ENCODE results near the gene RABL2A. TPM values are rescaled to one million over a fixed set of nuclear protein-coding genes. Genes with fewer than 3 reads are reported as not detected.
"Not testable (repeated sequence)": the region's sequence is repeated elsewhere in the genome, so short reads cannot be mapped to it uniquely, and the experiment has no call there.

RABL2A gene
- total and polyA plus RNA-seq, 4 donors: 1.1 to 6.2 (median 4.0) TPM

- not testable (repeated sequence) for H3K9ac ChIP-seq (ENCODE audit: low read depth in 1 of 2, low read length in 2 of 2); H3K27ac ChIP-seq (ENCODE audit: low read depth in 1 of 2, low read length in 2 of 2); H3K9me3 ChIP-seq (ENCODE audit: control insufficient read depth in 4 of 4, low read length in 3 of 4); DNase-seq (ENCODE audit: low spot score); H3K4me3 ChIP-seq (ENCODE audit: low read depth in 1 of 3, low read length in 3 of 3); H3K4me1 ChIP-seq (ENCODE audit: control insufficient read depth in 4 of 4, insufficient read depth in 4 of 4, low read length in 3 of 4); H3K27me3 ChIP-seq (ENCODE audit: control insufficient read depth in 4 of 4, insufficient read depth in 4 of 4, low read length in 3 of 4); H3K36me3 ChIP-seq (ENCODE audit: control insufficient read depth in 4 of 4, insufficient read depth in 3 of 4, low read depth in 1 of 4, low read length in 3 of 4)
- WGBS: 77% methylated on average over 27 of the region's 27 CpGs
Measured at GRCh38 chr2:113656031-113656624, 29.1 kb downstream of the RABL2A start.

- not testable (repeated sequence) for H3K27me3 ChIP-seq (ENCODE audit: control insufficient read depth in 4 of 4, insufficient read depth in 4 of 4, low read length in 3 of 4); H3K9ac ChIP-seq (ENCODE audit: low read depth in 1 of 2, low read length in 2 of 2); H3K4me1 ChIP-seq (ENCODE audit: control insufficient read depth in 4 of 4, insufficient read depth in 4 of 4, low read length in 3 of 4); H3K27ac ChIP-seq (ENCODE audit: low read depth in 1 of 2, low read length in 2 of 2); H3K36me3 ChIP-seq (ENCODE audit: control insufficient read depth in 4 of 4, insufficient read depth in 3 of 4, low read depth in 1 of 4, low read length in 3 of 4); H3K9me3 ChIP-seq (ENCODE audit: control insufficient read depth in 4 of 4, low read length in 3 of 4); DNase-seq (ENCODE audit: low spot score); H3K4me3 ChIP-seq (ENCODE audit: low read depth in 1 of 3, low read length in 3 of 3)
- 96% methylated on average over 17 of the region's 17 CpGs for WGBS
Measured at GRCh38 chr2:113657735-113658134, 30.7 kb downstream of the RABL2A start.

- not testable (repeated sequence) for H3K27me3 ChIP-seq (ENCODE audit: control insufficient read depth in 4 of 4, insufficient read depth in 4 of 4, low read length in 3 of 4); H3K4me1 ChIP-seq (ENCODE audit: control insufficient read depth in 4 of 4, insufficient read depth in 4 of 4, low read length in 3 of 4); H3K27ac ChIP-seq (ENCODE audit: low read depth in 1 of 2, low read length in 2 of 2); H3K4me3 ChIP-seq (ENCODE audit: low read depth in 1 of 3, low read length in 3 of 3); H3K9ac ChIP-seq (ENCODE audit: low read depth in 1 of 2, low read length in 2 of 2); H3K36me3 ChIP-seq (ENCODE audit: control insufficient read depth in 4 of 4, insufficient read depth in 3 of 4, low read depth in 1 of 4, low read length in 3 of 4); H3K9me3 ChIP-seq (ENCODE audit: control insufficient read depth in 4 of 4, low read length in 3 of 4); DNase-seq (ENCODE audit: low spot score)
- 86% methylated on average over 10 of the region's 10 CpGs for WGBS
Measured at GRCh38 chr2:113663285-113664060, 36.4 kb downstream of the RABL2A start.

GRCh38 chr2:113664761-113665533 is 37.9 kb downstream of the RABL2A start:
- not testable (repeated sequence) for H3K36me3 ChIP-seq (ENCODE audit: control insufficient read depth in 4 of 4, insufficient read depth in 3 of 4, low read depth in 1 of 4, low read length in 3 of 4); H3K27me3 ChIP-seq (ENCODE audit: control insufficient read depth in 4 of 4, insufficient read depth in 4 of 4, low read length in 3 of 4); H3K9ac ChIP-seq (ENCODE audit: low read depth in 1 of 2, low read length in 2 of 2); H3K27ac ChIP-seq (ENCODE audit: low read depth in 1 of 2, low read length in 2 of 2); H3K9me3 ChIP-seq (ENCODE audit: control insufficient read depth in 4 of 4, low read length in 3 of 4); H3K4me1 ChIP-seq (ENCODE audit: control insufficient read depth in 4 of 4, insufficient read depth in 4 of 4, low read length in 3 of 4); H3K4me3 ChIP-seq (ENCODE audit: low read depth in 1 of 3, low read length in 3 of 3); DNase-seq (ENCODE audit: low spot score)
- WGBS: 85% methylated on average over 6 of the region's 6 CpGs

GRCh38 chr2:113669013-113669412 is 41.9 kb downstream of the RABL2A start:
- DNase-seq (ENCODE audit: low spot score): not testable (repeated sequence)

More at GRCh38 chr2:113669013-113669412, 41.9 kb downstream of the RABL2A start:
- not testable (repeated sequence) for H3K4me3 ChIP-seq (ENCODE audit: low read depth in 1 of 3, low read length in 3 of 3); H3K27me3 ChIP-seq (ENCODE audit: control insufficient read depth in 4 of 4, insufficient read depth in 4 of 4, low read length in 3 of 4); H3K4me1 ChIP-seq (ENCODE audit: control insufficient read depth in 4 of 4, insufficient read depth in 4 of 4, low read length in 3 of 4); H3K9me3 ChIP-seq (ENCODE audit: control insufficient read depth in 4 of 4, low read length in 3 of 4); H3K27ac ChIP-seq (ENCODE audit: low read depth in 1 of 2, low read length in 2 of 2); H3K9ac ChIP-seq (ENCODE audit: low read depth in 1 of 2, low read length in 2 of 2); H3K36me3 ChIP-seq (ENCODE audit: control insufficient read depth in 4 of 4, insufficient read depth in 3 of 4, low read depth in 1 of 4, low read length in 3 of 4)
- WGBS: 96% methylated on average over 21 of the region's 21 CpGs

All from liver (tissue), 9 donors.